Osteoblast (primary cell): ENCODE measurements around the gene ACY1. TPM values are rescaled to one million over a fixed set of nuclear protein-coding genes. Genes with fewer than 3 reads are reported as not detected.

Source experiments
- DNase-seq: peaks from one replicate; pipeline ENCODE4 v3.0.0; 2011; ENCODE audit warnings: low spot score, mixed read lengths; ENCODE audit not compliant: insufficient read length; ENCODE audit errors: missing footprints
- H2AFZ ChIP-seq: 2 replicates; pipeline ENCODE4 v1.6.0; 2011; ENCODE audit warnings: mild to moderate bottlenecking, low read length
- H3K27ac ChIP-seq: 2 replicates; pipeline ENCODE4 v1.5.1; 2011; ENCODE audit warnings: mild to moderate bottlenecking, low read depth, low read length, moderate library complexity
- H3K27me3 ChIP-seq: 2 replicates; pipeline ENCODE4 v1.6.0; 2012; ENCODE audit warnings: mild to moderate bottlenecking, control low read depth, inconsistent platforms, low read length, moderate library complexity; ENCODE audit not compliant: insufficient read depth
- H3K36me3 ChIP-seq: 2 replicates; pipeline ENCODE4 v1.5.1; 2011; ENCODE audit warnings: mild to moderate bottlenecking, low read length, control low read depth, moderate library complexity; ENCODE audit not compliant: insufficient read depth
- H3K4me1 ChIP-seq: 2 replicates; pipeline ENCODE4 v1.5.1; 2011; ENCODE audit warnings: mild to moderate bottlenecking, low read length, control low read depth, moderate library complexity; ENCODE audit not compliant: insufficient read depth
- H3K4me2 ChIP-seq: 2 replicates; pipeline ENCODE4 v1.6.0; 2011; ENCODE audit warnings: mild to moderate bottlenecking, low read length; ENCODE audit not compliant: insufficient read depth
- H3K4me3 ChIP-seq: fragments of 200-600 bp; sonication (generic); 3 replicates; pipeline ENCODE4 v1.5.1; 2012; ENCODE audit warnings: mild to moderate bottlenecking, low read length, inconsistent platforms; ENCODE audit not compliant: insufficient read depth
- H3K79me2 ChIP-seq: 2 replicates; pipeline ENCODE4 v1.6.0; 2012; ENCODE audit warnings: mild to moderate bottlenecking, low read length, control low read depth, inconsistent platforms; ENCODE audit not compliant: insufficient read depth
- H3K9me3 ChIP-seq: 2 replicates; pipeline ENCODE4 v1.5.1; 2011; ENCODE audit warnings: low read depth, low read length, control low read depth
- H4K20me1 ChIP-seq: 2 replicates; pipeline ENCODE4 v1.6.0; 2012; ENCODE audit warnings: mild to moderate bottlenecking, low read length, control low read depth; ENCODE audit not compliant: insufficient read depth
- total RNA-seq: library from RNA; depleted of rRNA; stranded (reverse); fragments of >200 nt; gene quantifications from 2 replicates; pipeline ENCODE4 v1.2.3, GENCODE V29; 2012
- TF ChIP-seq, protein P1 (sequence below): IDR thresholded peaks from 2 replicates; pipeline ENCODE4 v1.5.1; 2011; ENCODE audit warnings: mild to moderate bottlenecking, low read depth, low read length, moderate library complexity; ENCODE audit errors: extremely low read depth

The ACY1 gene
- total RNA-seq, 1 donor: 37.6 TPM

DNA sequence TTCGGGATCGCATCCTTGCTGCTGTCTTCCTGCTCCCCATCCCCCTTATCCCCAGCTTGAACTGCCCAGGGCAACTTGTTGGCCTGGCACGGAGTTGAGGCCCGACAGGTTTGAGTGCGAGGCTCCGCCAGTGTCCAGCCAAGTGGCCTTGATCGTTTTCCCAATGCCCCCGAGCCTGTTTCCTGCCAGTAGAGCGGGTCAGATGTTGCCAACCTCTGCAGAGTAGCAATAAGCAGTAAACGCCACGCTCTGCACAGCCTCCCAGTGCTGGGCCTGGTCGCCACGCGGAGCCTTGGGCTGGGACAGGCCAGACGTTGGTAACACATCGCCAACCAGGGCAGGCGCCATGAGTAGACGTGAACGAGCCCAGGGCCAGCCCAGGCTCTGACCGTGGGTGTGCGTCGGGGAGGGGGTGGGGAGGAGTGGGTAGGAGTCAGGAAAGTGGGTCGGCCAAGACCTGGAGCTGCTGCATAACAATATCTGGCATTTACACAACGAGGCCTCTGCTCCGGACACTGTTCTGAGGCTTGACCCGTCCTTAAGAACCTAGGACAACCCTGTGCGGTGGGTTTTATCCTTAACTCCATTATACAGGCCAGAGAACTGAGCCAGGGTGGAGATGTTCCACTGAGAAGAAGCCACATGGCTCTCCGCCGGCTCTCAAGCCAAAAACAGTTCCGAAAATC lies 8.9 kb upstream of the ACY1 start:
- H3K27me3 ChIP-seq: no peaks in the 10 kb centered on the region
- no peaks in the 10 kb centered on the region for H3K36me3 ChIP-seq
- H3K9me3 ChIP-seq: no peaks in the 10 kb centered on the region
- TF ChIP-seq, protein P1, sequence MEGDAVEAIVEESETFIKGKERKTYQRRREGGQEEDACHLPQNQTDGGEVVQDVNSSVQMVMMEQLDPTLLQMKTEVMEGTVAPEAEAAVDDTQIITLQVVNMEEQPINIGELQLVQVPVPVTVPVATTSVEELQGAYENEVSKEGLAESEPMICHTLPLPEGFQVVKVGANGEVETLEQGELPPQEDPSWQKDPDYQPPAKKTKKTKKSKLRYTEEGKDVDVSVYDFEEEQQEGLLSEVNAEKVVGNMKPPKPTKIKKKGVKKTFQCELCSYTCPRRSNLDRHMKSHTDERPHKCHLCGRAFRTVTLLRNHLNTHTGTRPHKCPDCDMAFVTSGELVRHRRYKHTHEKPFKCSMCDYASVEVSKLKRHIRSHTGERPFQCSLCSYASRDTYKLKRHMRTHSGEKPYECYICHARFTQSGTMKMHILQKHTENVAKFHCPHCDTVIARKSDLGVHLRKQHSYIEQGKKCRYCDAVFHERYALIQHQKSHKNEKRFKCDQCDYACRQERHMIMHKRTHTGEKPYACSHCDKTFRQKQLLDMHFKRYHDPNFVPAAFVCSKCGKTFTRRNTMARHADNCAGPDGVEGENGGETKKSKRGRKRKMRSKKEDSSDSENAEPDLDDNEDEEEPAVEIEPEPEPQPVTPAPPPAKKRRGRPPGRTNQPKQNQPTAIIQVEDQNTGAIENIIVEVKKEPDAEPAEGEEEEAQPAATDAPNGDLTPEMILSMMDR: peak; percentile 4
- peaks cover 23% of the 10 kb centered on the region for H3K4me1 ChIP-seq
- peaks cover 7% of the 10 kb centered on the region for H4K20me1 ChIP-seq
- peak overlapping the region; percentile 92 for H3K4me3 ChIP-seq
- H3K79me2 ChIP-seq: peaks cover 12% of the 10 kb centered on the region
- peak overlapping the region; percentile 84 for H3K27ac ChIP-seq
- no peak for DNase-seq
- peak overlapping the region; percentile 88 for H3K4me2 ChIP-seq
- H2AFZ ChIP-seq: peak overlapping the region; percentile 95

DNA sequence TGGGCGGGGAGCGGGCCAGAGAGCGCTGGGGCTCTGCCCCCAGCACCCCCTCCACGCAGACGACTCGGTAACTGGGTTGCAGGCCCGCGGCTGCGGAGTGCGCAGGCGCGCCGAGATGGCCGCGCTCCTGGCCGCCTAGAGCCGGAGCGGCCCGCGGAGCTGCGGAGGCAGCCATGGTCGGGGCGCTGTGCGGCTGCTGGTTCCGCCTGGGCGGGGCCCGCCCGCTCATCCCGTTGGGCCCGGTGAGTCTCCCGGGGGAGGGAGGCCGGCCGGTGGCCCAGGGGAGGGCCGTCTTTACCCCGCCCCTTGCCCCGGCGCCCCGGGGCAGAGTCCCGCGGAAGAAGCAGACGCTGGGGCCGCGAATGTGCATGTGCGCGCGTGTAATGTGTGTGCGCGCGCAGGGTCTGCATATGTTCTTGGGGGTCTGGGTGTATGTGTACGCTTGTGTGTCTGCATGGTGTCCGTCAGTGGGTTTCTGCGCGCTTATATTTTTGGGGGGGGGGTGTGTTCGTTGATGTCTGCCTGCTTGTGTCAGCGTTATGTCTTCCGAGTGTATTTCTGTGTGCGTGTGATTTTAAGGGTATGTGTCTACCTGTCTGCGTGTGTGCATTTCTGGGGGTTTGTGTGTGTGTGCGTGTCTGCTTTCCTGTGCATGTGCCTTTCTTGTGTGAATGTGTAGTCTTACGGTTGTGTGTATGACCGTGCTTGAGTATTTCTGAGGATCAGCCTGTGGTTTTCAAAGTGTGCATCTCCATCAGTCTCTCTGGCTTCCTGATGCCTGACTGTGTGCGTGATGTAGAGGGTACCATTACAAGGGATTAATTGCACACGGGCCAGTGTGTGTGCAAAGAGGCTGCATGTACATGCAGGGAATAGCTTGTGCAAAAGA lies 8.1 kb upstream of the ACY1 start, which contains the start of gene ABHD14A:
TSS of gene ABHD14A (plus strand) at position 102 of the 889 bp plus-strand sequence. CDS start at position 174, 72 bp downstream.
- Histone ChIP-seq H3K9me3 (no peaks in the 10 kb centered on the region), H3K4me3 (peak within 1 kb of the TSS; percentile 92), H3K4me2 (peak within 1 kb of the TSS; percentile 88), H2AFZ (peak within 1 kb of the TSS; percentile 95), H3K36me3 (no peaks in the 10 kb centered on the region), H3K79me2 (peaks cover 12% of the 10 kb centered on the region), H3K27ac (peak within 1 kb of the TSS; percentile 84), H3K4me1 (peaks cover 23% of the 10 kb centered on the region), H3K27me3 (no peaks in the 10 kb centered on the region), H4K20me1 (peaks cover 2% of the 10 kb centered on the region)
- TF ChIP-seq, protein P1: no peak
- peak; percentile 99 for DNase-seq

DNA sequence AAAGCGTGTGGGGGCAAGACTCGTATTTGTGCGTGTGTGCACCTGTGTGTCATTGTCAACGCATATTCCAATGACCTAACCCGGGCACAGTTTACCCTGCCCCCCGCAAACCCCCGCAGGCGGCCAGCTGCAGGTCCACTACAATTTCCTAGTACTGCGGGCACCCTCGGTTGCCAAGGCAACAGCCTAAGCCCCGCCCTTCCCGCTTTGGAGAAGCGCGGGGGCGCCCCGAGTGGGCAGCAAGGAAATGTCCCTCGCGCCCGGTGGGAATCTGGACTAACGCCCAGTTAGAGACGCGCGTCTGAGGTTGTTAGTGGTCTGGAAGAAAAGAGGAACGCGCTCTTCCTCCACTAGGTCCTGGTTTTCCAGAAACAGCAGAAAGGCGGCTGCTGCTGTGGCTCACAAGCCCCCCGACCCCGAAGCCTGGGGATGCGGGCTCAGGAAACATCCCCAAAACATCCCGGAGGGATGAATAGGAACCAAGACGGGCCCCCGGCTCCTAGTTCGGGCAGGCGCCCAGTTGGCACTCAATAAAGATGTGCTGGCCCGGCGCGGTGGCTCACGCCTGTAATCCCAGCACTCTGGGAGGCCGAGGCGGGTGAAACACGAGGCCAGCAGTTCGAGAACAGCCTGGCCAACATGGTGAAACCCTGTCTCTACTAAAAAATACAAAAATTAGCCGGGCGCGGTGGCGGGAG lies 7.3 kb upstream of the ACY1 start:
- Histone ChIP-seq H3K4me3 (peak overlapping the region; percentile 92), H3K27ac (no peak overlapping the region), H3K27me3 (no peaks in the 10 kb centered on the region), H3K4me2 (peak overlapping the region; percentile 88), H3K4me1 (peaks cover 23% of the 10 kb centered on the region), H3K9me3 (no peaks in the 10 kb centered on the region), H3K79me2 (peaks cover 16% of the 10 kb centered on the region), H2AFZ (peak overlapping the region; percentile 95), H4K20me1 (peaks cover 2% of the 10 kb centered on the region), H3K36me3 (no peaks in the 10 kb centered on the region)
- peak; percentile 91 for DNase-seq
- TF ChIP-seq, protein P1: peak; percentile 15
